A172 (cell line): ENCODE results near the gene SOD2. TPM values are rescaled to one million over a fixed set of nuclear protein-coding genes. Genes with fewer than 3 reads are reported as not detected.
"Not testable (repeated sequence)": the region's sequence is repeated elsewhere in the genome, so short reads cannot be mapped to it uniquely, and the experiment has no call there.

ENCODE experiments used
- DNase-seq: peaks from one replicate; pipeline ENCODE4 v3.0.0-alpha.2; 2015; ENCODE audit warnings: low spot score
- total RNA-seq: library from RNA; depleted of rRNA; stranded (reverse); fragments of >200 nt; shearing (Covaris generic); gene quantifications from 2 replicates; pipeline ENCODE4 v1.2.3, GENCODE V29; 2014

The SOD2 gene
- total RNA-seq, 1 experiment from 2014 or later = 160 TPM

- peak; percentile 67 for DNase-seq
These were observed 23.4 kb upstream of the SOD2 start for GRCh38 chr6:159716247-159717096.

- no peak for DNase-seq
These were observed 22.6 kb upstream of the SOD2 start for GRCh38 chr6:159715605-159716004.

GRCh38 chr6:159715166-159715565, 22.1 kb upstream of the SOD2 start:
- no peak for DNase-seq

GRCh38 chr6:159714404-159714803, 21.4 kb upstream of the SOD2 start:
- no peak for DNase-seq

- no peak for DNase-seq
These were observed 20.9 kb upstream of the SOD2 start for GRCh38 chr6:159713984-159714383.

- not testable (repeated sequence) for DNase-seq
These were observed 19.3 kb upstream of the SOD2 start for GRCh38 chr6:159712389-159712788.

- DNase-seq = not testable (repeated sequence)
These were observed 17.6 kb upstream of the SOD2 start for GRCh38 chr6:159710603-159711002.

GRCh38 chr6:159701413-159701999, 8.5 kb upstream of the SOD2 start:
- DNase-seq = peak; percentile 89

GRCh38 chr6:159700970-159701369, 7.9 kb upstream of the SOD2 start:
- DNase-seq = no peak

GRCh38 chr6:159695984-159696383, 2.9 kb upstream of the SOD2 start:
- DNase-seq = no peak

- peak; percentile 28 for DNase-seq
These were observed 979 bp upstream of the SOD2 start for GRCh38 chr6:159693894-159694545.

- DNase-seq = peak; percentile 31
These were observed 526 bp downstream of the SOD2 start for GRCh38 chr6:159692303-159693127.

- DNase-seq = no peak
These were observed 1.1 kb downstream of the SOD2 start for GRCh38 chr6:159691963-159692287.

- peak; percentile 69 for DNase-seq
These were observed 1.7 kb downstream of the SOD2 start for GRCh38 chr6:159691133-159691962.

GRCh38 chr6:159690135-159690534, 2.9 kb downstream of the SOD2 start:
- DNase-seq = not testable (repeated sequence)

- no peak for DNase-seq
These were observed 4.0 kb downstream of the SOD2 start for GRCh38 chr6:159689001-159689400.

- no peak for DNase-seq
These were observed 4.7 kb downstream of the SOD2 start for GRCh38 chr6:159688266-159688905.

GRCh38 chr6:159687341-159687740, 5.7 kb downstream of the SOD2 start:
- DNase-seq = no peak

GRCh38 chr6:159686703-159687102, 6.3 kb downstream of the SOD2 start:
- DNase-seq = no peak

GRCh38 chr6:159686040-159686439, 7.0 kb downstream of the SOD2 start:
- DNase-seq = no peak

GRCh38 chr6:159684013-159684304, 9.1 kb downstream of the SOD2 start:
- no peak for DNase-seq
